Kidney (tissue), 14 donors: ENCODE results near the gene LAS1L. TPM values are rescaled to one million over a fixed set of nuclear protein-coding genes. Genes with fewer than 3 reads are reported as not detected.

Source experiments
- DNase-seq, 5 donors: peaks; one replicate each; pipeline ENCODE4 v3.0.0-alpha.2; 2013 to 2020
- FAIRE-seq: peaks from 2 replicates; lab custom pipeline; 2012; peaks lifted over from hg19 to GRCh38; lab: Jason Lieb, UNC
- H3K27ac ChIP-seq, 2 donors: one replicate each; pipeline ENCODE4 v1.7.0; 2013; ENCODE audit warnings: low read depth in 2 of 2, low read length in 2 of 2, inconsistent platforms in 1 of 2
- H3K27me3 ChIP-seq: one replicate; pipeline ENCODE4 v1.7.1; 2013; ENCODE audit warnings: low read length, inconsistent platforms; ENCODE audit not compliant: control insufficient read depth, insufficient read depth
- H3K36me3 ChIP-seq, 3 donors: one replicate each; pipeline versions ENCODE4 v1.7.0 to v1.7.1; 2013; ENCODE audit warnings: low read length in 3 of 3, control low read depth in 1 of 3, inconsistent platforms in 1 of 3; ENCODE audit not compliant: insufficient read depth in 3 of 3, control insufficient read depth in 2 of 3
- H3K4me1 ChIP-seq, 3 donors: one replicate each; pipeline versions ENCODE4 v1.7.0 to v1.7.1; 2013; ENCODE audit warnings: low read length in 3 of 3, inconsistent platforms in 1 of 3, low read depth in 1 of 3; ENCODE audit not compliant: control insufficient read depth in 2 of 3, insufficient read depth in 2 of 3
- H3K4me3 ChIP-seq, 3 donors: one replicate each; pipeline versions ENCODE4 v1.7.0 to v1.8.1; 2013; ENCODE audit warnings: low read length in 3 of 3, control low read depth in 1 of 3, inconsistent platforms in 1 of 3
- H3K9ac ChIP-seq, 3 donors: one replicate each; pipeline versions ENCODE4 v1.7.0 to v1.7.1; 2013; ENCODE audit warnings: low read length in 3 of 3, control low read depth in 1 of 3, inconsistent platforms in 1 of 3
- H3K9me3 ChIP-seq, 3 donors: one replicate each; pipeline versions ENCODE4 v1.7.0 to v1.7.1; 2013; ENCODE audit warnings: low read length in 3 of 3, control low read depth in 1 of 3, inconsistent platforms in 1 of 3; ENCODE audit not compliant: control insufficient read depth in 2 of 3, insufficient read depth in 1 of 3
- CTCF ChIP-seq: IDR thresholded peaks from 3 replicates; pipeline ENCODE4 v1.5.1; 2012; ENCODE audit warnings: mild to moderate bottlenecking, moderate library complexity, borderline replicate concordance; ENCODE audit not compliant: insufficient read depth; ENCODE audit errors: extremely low read depth
- intact Hi-C: fragments of 100-400 bp; cut with DNase I; formaldehyde crosslinking; loops from one replicate; pipeline ENCODE4 v1.11.1; 2022
- polyA plus RNA-seq: library from polyadenylated mRNA; stranded (reverse); fragments of 350-450 nt; fragmentation: Illumina TruSeq; extraction: RNeasy Lipid Tissue Mini Kit (QIAGEN cat#74804); gene quantifications from one replicate; pipeline ENCODE4 v1.2.3, GENCODE V29; 2014; ENCODE audit warnings: low read depth, low replicate concordance; ENCODE audit not compliant: insufficient read depth
- total RNA-seq: library from RNA; stranded (reverse); fragmentation: NEBNext Ultra II Directional; extraction: Animal tissue kit (Norgen Biotek cat#: 25700); gene quantifications from one replicate; pipeline ENCODE4 v1.2.1, GENCODE V29; 2021
- donor health status: control.
- donor health status: control.
- donor health status: control.
- donor health status: control.
- donor health status: control.
- donor health status: DM: yes; HTN: yes; CAD: no.
- donor health status: Normal renal cell carcinoma (clear cell type).

LAS1L gene
- total and polyA plus RNA-seq, 2 donors from 2014 or later, result 25.4 to 30.2 TPM

- no peaks in the 10 kb centered on the region for H3K27me3 ChIP-seq
- H3K4me1 ChIP-seq, result no peaks in the 10 kb centered on the region
- no peak overlapping the region for H3K4me3 ChIP-seq
- no peak for TF ChIP-seq CTCF
- DNase-seq (no peak), FAIRE-seq (no peak)
- H3K9me3 ChIP-seq, result no peaks in the 10 kb centered on the region
- intact Hi-C loops, result no loop called here
- no peak overlapping the region for H3K27ac ChIP-seq
- no peaks in the 10 kb centered on the region for H3K36me3 ChIP-seq
- H3K9ac ChIP-seq, result no peak overlapping the region
These were observed 32.0 kb downstream of the LAS1L start for GRCh38 chrX:65502618-65503017.

DNA sequence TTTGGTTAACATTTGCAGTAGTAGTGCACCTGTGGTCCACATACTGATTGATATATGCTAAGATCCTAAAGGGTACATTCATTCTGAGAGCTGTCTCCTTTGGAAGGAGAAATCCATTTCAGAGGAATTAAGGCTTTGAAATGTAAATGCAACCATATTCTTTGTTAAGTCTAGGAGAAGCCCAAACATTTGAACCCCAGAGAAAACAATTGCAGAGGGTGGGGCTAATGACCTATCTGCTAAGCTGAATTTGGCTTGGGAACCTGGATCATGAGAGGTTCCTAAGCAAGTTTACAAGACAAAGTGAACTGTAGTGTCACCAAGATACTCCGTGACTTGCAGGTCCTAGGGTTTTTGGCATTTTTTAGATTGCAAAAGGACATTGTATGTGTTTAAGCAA is 41.2 kb downstream of the LAS1L start:
- FAIRE-seq (no peak), DNase-seq (no peak)
- Histone ChIP-seq H3K9me3 (no peaks in the 10 kb centered on the region), H3K4me1 (no peaks in the 10 kb centered on the region), H3K27me3 (no peaks in the 10 kb centered on the region), H3K27ac (no peak overlapping the region), H3K4me3 (no peak overlapping the region), H3K9ac (no peak overlapping the region), H3K36me3 (no peaks in the 10 kb centered on the region)
- no peak for TF ChIP-seq CTCF
- intact Hi-C loops, result no loop called here

- TF ChIP-seq CTCF, result no peak
- H3K36me3 ChIP-seq, result no peaks in the 10 kb centered on the region
- FAIRE-seq (no peak), DNase-seq (no peak)
- H3K9ac ChIP-seq, result no peak overlapping the region
- H3K4me3 ChIP-seq, result no peak overlapping the region
- no peaks in the 10 kb centered on the region for H3K9me3 ChIP-seq
- intact Hi-C loops, result no loop called here
- no peaks in the 10 kb centered on the region for H3K4me1 ChIP-seq
- H3K27me3 ChIP-seq, result no peaks in the 10 kb centered on the region
- no peak overlapping the region for H3K27ac ChIP-seq
These were observed 43.0 kb downstream of the LAS1L start for GRCh38 chrX:65491620-65492019.

DNA sequence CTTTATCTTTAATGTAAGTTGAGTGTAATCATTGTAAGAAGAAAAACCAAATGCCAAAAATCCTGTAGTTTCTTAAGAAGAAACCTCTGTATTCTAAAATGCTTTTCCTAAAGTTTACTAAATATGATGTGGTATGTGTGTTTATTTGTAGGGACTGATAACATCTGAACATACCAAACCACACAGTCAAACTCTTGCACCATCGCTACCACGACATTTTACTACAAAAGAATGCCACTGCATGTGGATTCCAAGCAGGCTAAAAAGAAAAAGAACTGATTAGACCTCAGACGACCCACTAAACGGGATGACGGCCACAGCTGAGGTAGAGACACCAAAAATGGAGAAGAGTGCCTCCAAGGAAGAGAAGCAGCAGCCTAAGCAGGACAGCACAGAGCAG is 46.1 kb downstream of the LAS1L start:
- Histone ChIP-seq H3K4me3 (no peak overlapping the region), H3K9ac (no peak overlapping the region), H3K36me3 (no peaks in the 10 kb centered on the region), H3K4me1 (no peaks in the 10 kb centered on the region), H3K27me3 (no peaks in the 10 kb centered on the region), H3K9me3 (no peaks in the 10 kb centered on the region), H3K27ac (no peak overlapping the region)
- DNase-seq (no peak), FAIRE-seq (no peak)
- intact Hi-C loops, result no loop called here
- TF ChIP-seq CTCF, result no peak
